ENCODE results near the gene BICC1.

DNA sequence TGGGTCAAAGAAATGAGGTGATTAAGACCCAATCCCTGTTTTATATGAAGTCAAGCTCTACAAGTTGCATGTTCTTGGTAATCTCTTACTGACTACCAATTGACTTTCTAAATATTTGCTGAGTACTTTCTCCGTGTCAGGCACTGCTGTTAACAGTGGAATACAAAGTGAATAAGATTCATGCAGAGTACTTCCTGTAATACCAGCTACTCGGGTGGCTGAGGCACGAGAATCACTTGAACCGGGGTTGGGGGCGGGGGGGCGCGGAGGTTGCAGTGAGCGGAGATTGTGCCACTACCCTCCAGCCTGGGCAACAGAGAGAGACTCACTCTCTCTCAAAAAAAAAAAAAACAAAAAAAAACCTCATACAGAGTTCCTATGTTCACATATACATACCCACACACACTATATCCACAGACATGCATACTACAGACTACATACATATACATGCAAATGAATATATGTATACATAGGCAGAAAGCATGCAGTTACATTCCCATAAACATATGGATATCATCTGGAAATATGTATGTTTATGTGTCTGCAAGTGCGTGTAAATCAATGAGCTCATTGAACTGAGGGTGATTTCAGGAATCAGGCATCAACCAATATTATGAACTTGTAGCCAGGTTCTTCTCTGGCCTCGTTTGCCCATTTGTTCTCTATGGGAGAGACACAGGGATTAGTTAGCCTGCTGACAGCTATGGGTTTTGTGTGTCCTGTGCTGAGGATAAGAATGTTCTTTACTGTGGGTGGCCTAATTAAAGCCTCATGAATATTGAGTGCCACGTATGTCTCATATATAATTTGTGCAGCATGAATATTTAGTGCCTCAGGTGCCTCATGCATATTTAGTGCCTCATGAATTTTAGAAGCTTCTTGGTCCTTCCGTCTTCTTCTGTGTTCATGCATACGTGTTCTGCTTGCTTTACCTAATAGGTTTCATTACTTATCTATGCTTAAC, 73.9 kb downstream of the BICC1 start:
- TF ChIP-seq CTCF (IDR thresholded peaks at IDR 0.05), result no peak
- no peak for TF ChIP-seq POLR2A (IDR thresholded peaks at IDR 0.05)
